ENCODE measurements around the gene WASF2. TPM values are rescaled to one million over a fixed set of nuclear protein-coding genes. Genes with fewer than 3 reads are reported as not detected.

WASF2 gene
- total and polyA plus RNA-seq, 2 of the 13 experiments (the other 11 are each of a cell fraction or from before 2014, with no cell fraction given) = 10.4 to 27.7 TPM

DNA sequence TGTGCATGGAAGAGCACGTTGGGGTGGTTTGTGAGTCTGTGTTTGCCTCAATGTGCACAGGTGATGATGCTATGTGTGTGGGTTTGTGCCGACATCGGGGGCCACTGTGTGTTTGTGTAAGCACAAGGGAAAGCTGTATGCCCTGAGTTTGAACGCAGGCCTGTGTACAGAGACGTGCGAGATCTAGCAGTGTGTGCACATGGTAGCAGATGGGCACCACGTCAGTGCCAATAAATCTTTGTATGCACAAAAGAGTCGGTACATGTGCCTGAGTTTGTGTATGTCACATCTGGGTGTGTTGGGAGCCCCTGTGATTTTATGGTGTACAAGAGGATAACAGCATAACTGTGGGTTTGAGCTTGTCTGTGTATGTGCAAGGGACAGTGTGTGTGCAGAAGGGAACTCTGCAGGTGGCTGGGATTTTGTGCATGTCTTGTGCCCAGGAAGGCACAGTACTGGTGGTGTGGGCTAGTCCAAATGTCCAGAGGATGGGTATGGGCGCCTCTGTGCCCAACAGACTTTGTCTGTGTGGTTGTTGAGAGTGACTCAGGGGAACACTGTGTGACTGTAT, 32.0 kb upstream of the WASF2 start (continued):
- TF ChIP-seq ZNF160 (CRISPR knock-in tag; IDR thresholded peaks at IDR 0.05) = no peak
- TF ChIP-seq, protein P1, sequence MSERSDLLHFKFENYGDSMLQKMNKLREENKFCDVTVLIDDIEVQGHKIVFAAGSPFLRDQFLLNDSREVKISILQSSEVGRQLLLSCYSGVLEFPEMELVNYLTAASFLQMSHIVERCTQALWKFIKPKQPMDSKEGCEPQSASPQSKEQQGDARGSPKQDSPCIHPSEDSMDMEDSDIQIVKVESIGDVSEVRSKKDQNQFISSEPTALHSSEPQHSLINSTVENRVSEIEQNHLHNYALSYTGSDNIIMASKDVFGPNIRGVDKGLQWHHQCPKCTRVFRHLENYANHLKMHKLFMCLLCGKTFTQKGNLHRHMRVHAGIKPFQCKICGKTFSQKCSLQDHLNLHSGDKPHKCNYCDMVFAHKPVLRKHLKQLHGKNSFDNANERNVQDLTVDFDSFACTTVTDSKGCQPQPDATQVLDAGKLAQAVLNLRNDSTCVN (CRISPR knock-in tag; IDR thresholded peaks at IDR 0.05; ENCODE audit: borderline replicate concordance) = no peak
- TF ChIP-seq PHF5A (CRISPR knock-in tag; IDR thresholded peaks at IDR 0.05; ENCODE audit: low read depth, unreplicated experiment) = no peak
- TF ChIP-seq TBX3 (IDR thresholded peaks at IDR 0.05; ENCODE audit: borderline replicate concordance) = no peak
- TF ChIP-seq ZNF460 (CRISPR knock-in tag; IDR thresholded peaks at IDR 0.05; ENCODE audit: borderline replicate concordance) = no peak
- TF ChIP-seq U2AF2 (IDR thresholded peaks at IDR 0.05; ENCODE audit: low read depth, low read length) = no peak
- TF ChIP-seq KDM6A (CRISPR knock-in tag; IDR thresholded peaks at IDR 0.05; ENCODE audit: low read depth) = no peak
- TF ChIP-seq, protein P2, sequence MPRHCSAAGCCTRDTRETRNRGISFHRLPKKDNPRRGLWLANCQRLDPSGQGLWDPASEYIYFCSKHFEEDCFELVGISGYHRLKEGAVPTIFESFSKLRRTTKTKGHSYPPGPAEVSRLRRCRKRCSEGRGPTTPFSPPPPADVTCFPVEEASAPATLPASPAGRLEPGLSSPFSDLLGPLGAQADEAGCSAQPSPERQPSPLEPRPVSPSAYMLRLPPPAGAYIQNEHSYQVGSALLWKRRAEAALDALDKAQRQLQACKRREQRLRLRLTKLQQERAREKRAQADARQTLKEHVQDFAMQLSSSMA (CRISPR knock-in tag; IDR thresholded peaks at IDR 0.05) = no peak
- TF ChIP-seq ZNF629 (CRISPR knock-in tag; conservative IDR thresholded peaks at IDR 0.05) = no peak
- TF ChIP-seq, protein P3, sequence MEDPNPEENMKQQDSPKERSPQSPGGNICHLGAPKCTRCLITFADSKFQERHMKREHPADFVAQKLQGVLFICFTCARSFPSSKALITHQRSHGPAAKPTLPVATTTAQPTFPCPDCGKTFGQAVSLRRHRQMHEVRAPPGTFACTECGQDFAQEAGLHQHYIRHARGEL (CRISPR knock-in tag; IDR thresholded peaks at IDR 0.05) = no peak
- TF ChIP-seq KDM4B (CRISPR knock-in tag; IDR thresholded peaks at IDR 0.05) = no peak
- TF ChIP-seq TSC22D2 (CRISPR knock-in tag; IDR thresholded peaks at IDR 0.05; ENCODE audit: borderline replicate concordance) = no peak
- no peak for TF ChIP-seq ZFP82 (CRISPR knock-in tag; IDR thresholded peaks at IDR 0.05; ENCODE audit: borderline replicate concordance)
- TF ChIP-seq POLR2AphosphoS2 (IDR thresholded peaks at IDR 0.05; ENCODE audit: low read depth, low read length) = no peak
- TF ChIP-seq FOSL2 (CRISPR knock-in tag; IDR thresholded peaks at IDR 0.05) = 0 out of 2 replicates have a peak, but pooled peaks have one; percentile 3
- no peak for TF ChIP-seq SP140L (CRISPR knock-in tag; IDR thresholded peaks at IDR 0.05; ENCODE audit: borderline replicate concordance)
- TF ChIP-seq, protein P4, sequence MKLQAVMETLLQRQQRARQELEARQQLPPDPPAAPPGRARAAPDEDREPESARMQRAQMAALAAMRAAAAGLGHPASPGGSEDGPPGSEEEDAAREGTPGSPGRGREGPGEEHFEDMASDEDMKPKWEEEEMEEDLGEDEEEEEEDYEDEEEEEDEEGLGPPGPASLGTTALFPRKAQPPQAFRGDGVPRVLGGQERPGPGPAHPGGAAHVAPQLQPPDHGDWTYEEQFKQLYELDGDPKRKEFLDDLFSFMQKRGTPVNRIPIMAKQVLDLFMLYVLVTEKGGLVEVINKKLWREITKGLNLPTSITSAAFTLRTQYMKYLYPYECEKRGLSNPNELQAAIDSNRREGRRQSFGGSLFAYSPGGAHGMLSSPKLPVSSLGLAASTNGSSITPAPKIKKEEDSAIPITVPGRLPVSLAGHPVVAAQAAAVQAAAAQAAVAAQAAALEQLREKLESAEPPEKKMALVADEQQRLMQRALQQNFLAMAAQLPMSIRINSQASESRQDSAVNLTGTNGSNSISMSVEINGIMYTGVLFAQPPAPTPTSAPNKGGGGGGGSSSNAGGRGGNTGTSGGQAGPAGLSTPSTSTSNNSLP (IDR thresholded peaks at IDR 0.05; ENCODE audit: low read depth, low read length) = no peak
- TF ChIP-seq, protein P5, sequence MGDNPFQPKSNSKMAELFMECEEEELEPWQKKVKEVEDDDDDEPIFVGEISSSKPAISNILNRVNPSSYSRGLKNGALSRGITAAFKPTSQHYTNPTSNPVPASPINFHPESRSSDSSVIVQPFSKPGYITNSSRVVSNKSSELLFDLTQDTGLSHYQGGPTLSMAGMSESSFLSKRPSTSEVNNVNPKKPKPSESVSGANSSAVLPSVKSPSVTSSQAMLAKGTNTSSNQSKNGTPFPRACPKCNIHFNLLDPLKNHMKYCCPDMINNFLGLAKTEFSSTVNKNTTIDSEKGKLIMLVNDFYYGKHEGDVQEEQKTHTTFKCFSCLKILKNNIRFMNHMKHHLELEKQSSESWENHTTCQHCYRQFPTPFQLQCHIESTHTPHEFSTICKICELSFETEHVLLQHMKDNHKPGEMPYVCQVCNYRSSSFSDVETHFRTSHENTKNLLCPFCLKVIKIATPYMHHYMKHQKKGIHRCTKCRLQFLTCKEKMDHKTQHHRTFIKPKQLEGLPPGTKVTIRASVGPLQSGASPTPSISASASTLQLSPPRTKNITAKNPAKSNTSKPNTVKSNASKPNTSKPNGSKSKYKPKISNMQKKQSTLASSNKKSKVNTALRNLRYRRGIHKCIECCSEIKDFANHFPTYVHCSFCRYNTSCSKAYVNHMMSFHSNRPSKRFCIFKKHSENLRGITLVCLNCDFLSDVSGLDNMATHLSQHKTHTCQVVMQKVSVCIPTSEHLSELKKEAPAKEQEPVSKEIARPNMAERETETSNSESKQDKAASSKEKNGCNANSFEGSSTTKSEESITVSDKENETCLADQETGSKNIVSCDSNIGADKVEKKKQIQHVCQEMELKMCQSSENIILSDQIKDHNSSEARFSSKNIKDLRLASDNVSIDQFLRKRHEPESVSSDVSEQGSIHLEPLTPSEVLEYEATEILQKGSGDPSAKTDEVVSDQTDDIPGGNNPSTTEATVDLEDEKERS (CRISPR knock-in tag; IDR thresholded peaks at IDR 0.05) = no peak
- no peak for TF ChIP-seq YEATS2 (CRISPR knock-in tag; IDR thresholded peaks at IDR 0.05; ENCODE audit: borderline replicate concordance)
- no peak for TF ChIP-seq SMARCE1 (IDR thresholded peaks at IDR 0.05; ENCODE audit: borderline replicate concordance)
- no peak for TF ChIP-seq ASH2L (IDR thresholded peaks at IDR 0.05; ENCODE audit: insufficient read length, low read depth, low read length)
- TF ChIP-seq MIXL1 (CRISPR knock-in tag; IDR thresholded peaks at IDR 0.05) = no peak
- TF ChIP-seq SPEN (CRISPR knock-in tag; IDR thresholded peaks at IDR 0.05; ENCODE audit: low read depth) = no peak
